SK-MEL-5 (cell line): Measurements from ENCODE around the gene TMEM52. TPM values are rescaled to one million over a fixed set of nuclear protein-coding genes. Genes with fewer than 3 reads are reported as not detected.

Source experiments
- DNase-seq: peaks from one replicate; pipeline ENCODE4 v3.0.0-alpha.2; 2016; ENCODE audit warnings: low read depth, low spot score
- in situ Hi-C: cut with HindIII; loops from 2 replicates; pipeline ENCODE4 v1.10.0; 2016; ENCODE audit warnings: low sequenced_read_pairs, high pct_unique_total_duplicates, low pct_unique_long_range_greater_than_20kb
- total RNA-seq: library from RNA; depleted of rRNA; stranded (reverse); fragments of >200 nt; shearing (Covaris generic); gene quantifications from 2 replicates; pipeline ENCODE4 v1.2.3, GENCODE V29; 2014; rRNA removed

TMEM52 gene
- total RNA-seq, 1 experiment from 2014 or later: not detected

DNA sequence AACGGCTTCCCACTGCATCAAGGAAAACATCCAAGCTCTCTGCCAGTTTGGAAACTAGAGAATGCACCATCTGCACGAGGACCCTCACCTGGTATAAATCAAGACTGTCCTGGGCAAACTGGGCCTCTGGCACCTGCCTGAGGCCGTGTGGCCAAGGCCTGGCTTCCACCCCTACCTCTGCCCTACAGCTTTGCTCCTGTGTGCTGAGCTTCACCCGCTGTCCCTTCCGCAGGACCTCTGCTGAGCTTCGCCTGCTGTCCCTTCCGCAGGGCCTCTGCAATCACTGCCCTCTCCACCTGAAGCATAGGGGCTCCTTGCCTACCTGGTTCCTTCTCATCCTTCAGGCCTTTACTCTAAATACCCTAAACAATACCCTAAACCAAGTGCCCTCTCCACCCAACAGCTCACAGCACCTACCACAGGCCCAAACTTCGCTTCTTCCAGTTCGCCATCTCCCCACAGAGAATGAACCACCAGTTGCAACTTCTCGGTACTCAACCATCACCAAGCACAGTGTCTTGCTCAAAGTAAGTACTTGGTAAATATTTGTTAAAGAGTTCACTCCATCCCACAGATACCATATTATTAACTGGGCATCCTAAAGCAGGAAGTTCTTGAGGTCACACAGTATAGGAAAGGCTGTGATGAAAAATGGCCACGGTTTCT lies 46.6 kb downstream of the TMEM52 start:
- in situ Hi-C loops: no loop called here
- DNase-seq: no peak

DNA sequence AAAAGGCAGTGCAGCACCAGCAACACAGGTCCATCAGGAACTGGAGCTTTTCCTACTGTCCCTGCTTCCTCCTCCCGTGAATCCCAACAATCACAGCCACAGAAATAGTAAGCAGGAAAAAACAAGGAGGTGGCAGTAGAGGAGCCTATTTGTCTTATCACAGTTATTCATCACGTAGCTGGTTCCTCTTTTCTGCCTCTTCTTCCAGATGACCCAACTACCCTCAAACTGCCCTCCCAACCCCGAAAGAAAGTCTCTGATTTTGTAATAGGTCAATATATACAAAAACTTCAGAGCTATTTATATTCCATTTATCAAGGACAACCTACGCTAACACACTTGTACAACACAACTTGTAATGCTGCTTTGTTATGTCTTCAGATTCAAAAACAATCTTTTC lies 49.6 kb downstream of the TMEM52 start:
- no peak for DNase-seq
- in situ Hi-C loops: no loop called here

Other genes with a start within 250 kb of the TMEM52 start
- 7.7 and 9.0 TPM in 2 replicates for gene SLC35E2B, start 226.5 kb downstream of the TMEM52 start, total RNA-seq
- 4.4 and 6.7 TPM in 2 replicates for gene CDK11A, start 194.9 kb downstream of the TMEM52 start, total RNA-seq
- 32.8 and 33.4 TPM in 2 replicates for gene NADK, start 140.8 kb downstream of the TMEM52 start, total RNA-seq
- gene GNB1, start 28.2 kb downstream of the TMEM52 start, total RNA-seq: 50.5 and 51.2 TPM in 2 replicates
- 0.08 and 0.67 TPM in 2 replicates for gene CALML6, start 4.0 kb downstream of the TMEM52 start, total RNA-seq
- not detected in 2 replicates for gene CFAP74, start 84.5 kb upstream of the TMEM52 start, total RNA-seq
- 0.16 and 0.45 TPM in 2 replicates for gene GABRD, start 100.1 kb upstream of the TMEM52 start, total RNA-seq
- gene PRKCZ, start 131.1 kb upstream of the TMEM52 start, total RNA-seq: 19.8 and 25.0 TPM in 2 replicates